HepG2 (cell line): ENCODE results near the gene SAMD10. TPM values are rescaled to one million over a fixed set of nuclear protein-coding genes. Genes with fewer than 3 reads are reported as not detected.

Source experiments
- ETV6 ChIP-seq: sonication (generic); formaldehyde crosslinking; conservative IDR thresholded peaks from 2 replicates; pipeline ENCODE4 v1.4.0; 2020; ENCODE audit warnings: missing genetic modification reagents
- FOXJ3 ChIP-seq: sonication (generic); formaldehyde crosslinking; IDR thresholded peaks from 2 replicates; pipeline ENCODE4 v1.4.0; 2020; ENCODE audit warnings: missing genetic modification reagents, mild to moderate bottlenecking, borderline replicate concordance
- HIVEP1 ChIP-seq: sonication (generic); formaldehyde crosslinking; IDR thresholded peaks from 2 replicates; pipeline ENCODE4 v1.4.0; 2020; ENCODE audit warnings: mild to moderate bottlenecking, missing genetic modification reagents
- ISL2 ChIP-seq: sonication (generic); formaldehyde crosslinking; IDR thresholded peaks from 2 replicates; pipeline ENCODE4 v1.5.0; 2020; ENCODE audit warnings: missing genetic modification reagents
- KDM6A ChIP-seq: IDR thresholded peaks from 2 replicates; pipeline ENCODE4 v1.6.1; 2016; ENCODE audit warnings: low read depth
- NFE2L1 ChIP-seq: sonication (generic); formaldehyde crosslinking; IDR thresholded peaks from 2 replicates; pipeline ENCODE4 v1.4.0; 2020; ENCODE audit warnings: missing genetic modification reagents, mild to moderate bottlenecking, borderline replicate concordance
- PITX1 ChIP-seq: sonication (generic); formaldehyde crosslinking; IDR thresholded peaks from 2 replicates; pipeline ENCODE4 v1.5.1; 2020; ENCODE audit warnings: mild to moderate bottlenecking, missing genetic modification reagents
- RXRA ChIP-seq: sonication (generic); formaldehyde crosslinking; IDR thresholded peaks from 2 replicates; pipeline ENCODE4 v1.5.1; 2020; ENCODE audit warnings: missing genetic modification reagents
- SATB2 ChIP-seq: sonication (generic); formaldehyde crosslinking; IDR thresholded peaks from 2 replicates; pipeline ENCODE4 v1.5.0; 2020; ENCODE audit warnings: missing genetic modification reagents
- SIX1 ChIP-seq: sonication (generic); formaldehyde crosslinking; IDR thresholded peaks from 2 replicates; pipeline ENCODE4 v1.4.0; 2020; ENCODE audit warnings: missing genetic modification reagents, borderline replicate concordance
- SNAI1 ChIP-seq: sonication (generic); formaldehyde crosslinking; IDR thresholded peaks from 2 replicates; pipeline ENCODE4 v1.5.0; 2020; ENCODE audit warnings: mild to moderate bottlenecking, missing genetic modification reagents, borderline replicate concordance
- TRIM24 ChIP-seq: sonication (generic); formaldehyde crosslinking; IDR thresholded peaks from 2 replicates; pipeline ENCODE4 v1.8.0; 2022; ENCODE audit warnings: mild to moderate bottlenecking, missing genetic modification reagents
- ZHX2 ChIP-seq, 2 experiments: sonication (generic) in 1 of 2; formaldehyde crosslinking in 1 of 2; IDR thresholded peaks; 2 replicates each; pipeline versions ENCODE4 v1.6.1 to v1.9.0; 2014 to 2022; ENCODE audit warnings: antibody characterized with exemption in 1 of 2, borderline replicate concordance in 1 of 2, inconsistent platforms in 1 of 2, low read depth in 1 of 2, missing genetic modification reagents in 1 of 2
- ZNF562 ChIP-seq: sonication (generic); formaldehyde crosslinking; IDR thresholded peaks from 2 replicates; pipeline ENCODE4 v1.8.0; 2022; ENCODE audit warnings: missing genetic modification reagents, borderline replicate concordance
- ZNF577 ChIP-seq: sonication (generic); formaldehyde crosslinking; IDR thresholded peaks from 2 replicates; pipeline ENCODE4 v1.4.0; 2020; ENCODE audit warnings: mild to moderate bottlenecking, low read depth, missing genetic modification reagents, borderline replicate concordance
- ZNF615 ChIP-seq: sonication (generic); formaldehyde crosslinking; IDR thresholded peaks from 2 replicates; pipeline ENCODE4 v1.5.0; 2020; ENCODE audit warnings: mild to moderate bottlenecking, missing genetic modification reagents, borderline replicate concordance
- ZNF83 ChIP-seq: sonication (generic); formaldehyde crosslinking; IDR thresholded peaks from 2 replicates; pipeline ENCODE4 v1.4.0; 2020; ENCODE audit warnings: missing genetic modification reagents, mild to moderate bottlenecking, borderline replicate concordance
- polyA plus RNA-seq, 8 experiments: library from polyadenylated mRNA; depleted of rRNA in 3 of 8; stranded (reverse) in 7 of 8; unstranded in 1 of 8; fragments of >200 nt; fragmentation: Illumina TruSeq in 4 of 8; extraction: Trizol in 4 of 8; gene quantifications; 2 replicates each; pipeline versions ENCODE4 v1.2.1 to v1.2.3, GENCODE V29; 2011 to 2016; ENCODE audit warnings: low read depth in 4 of 8, missing spikeins in 1 of 8, mixed read lengths in 1 of 8; ENCODE audit not compliant: insufficient read depth in 1 of 8
- total RNA-seq, 5 experiments: library from RNA; depleted of rRNA; stranded (reverse); fragments of >200 nt; fragmentation: Illumina TruSeq; extraction: Trizol; gene quantifications; 2 replicates each; pipeline ENCODE4 v1.2.3, GENCODE V29; 2016; ENCODE audit warnings: low read depth in 1 of 5
- TF ChIP-seq, protein P1 (sequence below): sonication (generic); formaldehyde crosslinking; IDR thresholded peaks from 2 replicates; pipeline ENCODE4 v1.4.0; 2020; ENCODE audit warnings: missing genetic modification reagents
- TF ChIP-seq, protein P2 (sequence below): sonication (generic); formaldehyde crosslinking; IDR thresholded peaks from 2 replicates; pipeline ENCODE4 v1.8.1; 2023; ENCODE audit warnings: missing genetic modification reagents, mild to moderate bottlenecking, borderline replicate concordance

Gene SAMD10
- total and polyA plus RNA-seq, 2 of the 13 experiments (the other 11 are each of a cell fraction or from before 2014, with no cell fraction given): 6.1 to 11.0 TPM

DNA sequence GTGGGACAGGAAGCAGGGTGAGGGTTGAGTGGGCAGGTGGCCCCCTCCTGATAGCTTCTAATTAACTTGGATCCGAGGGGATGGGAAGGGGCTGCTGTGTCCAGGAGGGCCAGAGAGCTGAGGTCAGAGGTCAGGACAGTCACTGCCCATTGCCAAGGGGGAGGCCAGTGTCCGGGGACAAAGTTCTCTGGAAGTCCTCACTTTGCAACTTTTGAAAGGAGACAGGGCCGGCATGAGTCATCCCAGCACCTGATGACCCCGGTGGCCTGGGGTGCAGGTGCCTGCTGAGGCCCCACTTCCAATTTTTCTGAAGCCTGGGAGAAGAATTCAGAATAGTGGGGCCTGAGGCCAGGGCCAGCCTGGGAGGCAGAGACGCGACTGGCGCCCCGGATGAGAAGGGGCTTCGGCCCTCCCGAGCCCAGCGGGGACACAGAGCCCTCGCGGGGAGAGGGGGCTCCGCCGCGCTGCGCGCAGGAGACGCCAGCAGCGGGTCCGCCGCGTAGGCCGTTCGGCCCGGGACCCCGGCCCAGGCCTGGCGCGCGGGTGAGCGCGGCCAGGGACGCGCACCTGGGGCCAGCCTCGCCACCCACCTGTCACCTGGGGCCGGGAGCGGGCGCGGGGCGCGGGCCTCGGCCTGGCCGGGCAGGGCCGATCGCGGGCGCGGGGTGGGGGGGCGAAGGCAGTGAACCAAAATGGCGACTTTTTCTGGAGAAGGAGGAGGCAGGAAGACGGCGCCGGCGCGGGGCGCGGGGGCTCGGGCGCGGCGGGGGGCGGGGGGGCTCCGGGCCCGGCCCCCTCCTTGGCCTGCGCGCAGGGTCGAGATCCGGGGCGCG, 10.3 kb downstream of the SAMD10 start (continued):
- TF ChIP-seq FOXJ3 (0 out of 2 replicates have a peak, but pooled peaks have one; percentile 42), HIVEP1 (CRISPR knock-in tag) (peak; percentile 92), SATB2 (CRISPR knock-in tag) (no peak; the same call in 1 of the 2 replicates), KDM6A (peak; percentile 70; the same call in 1 of the 2 replicates), ZNF562 (CRISPR knock-in tag) (no peak), RXRA (CRISPR knock-in tag) (peak; percentile 87), SIX1 (no peak), ZNF615 (no peak), ZHX2 (IDR thresholded peaks at IDR 0.05; ENCODE audit: low read depth) (peak; percentile 46; the same call in 1 of the 2 replicates), ZHX2 (CRISPR knock-in tag; IDR thresholded peaks at IDR 0.05; ENCODE audit: borderline replicate concordance) (0 out of 2 replicates have a peak, but pooled peaks have one; percentile 44), ZNF83 (no peak), SNAI1 (CRISPR knock-in tag) (peak; percentile 83; the same call in 1 of the 2 replicates), ETV6 (CRISPR knock-in tag) (0 out of 2 replicates have a peak, but pooled peaks have one; percentile 45), ISL2 (CRISPR knock-in tag) (peak; percentile 40; the same call in 1 of the 2 replicates), ZNF577 (no peak), NFE2L1 (0 out of 2 replicates have a peak, but pooled peaks have one; percentile 84), PITX1 (CRISPR knock-in tag) (peak; percentile 74; the same call in 1 of the 2 replicates), TRIM24 (CRISPR knock-in tag) (no peak)
- TF ChIP-seq, protein P1, sequence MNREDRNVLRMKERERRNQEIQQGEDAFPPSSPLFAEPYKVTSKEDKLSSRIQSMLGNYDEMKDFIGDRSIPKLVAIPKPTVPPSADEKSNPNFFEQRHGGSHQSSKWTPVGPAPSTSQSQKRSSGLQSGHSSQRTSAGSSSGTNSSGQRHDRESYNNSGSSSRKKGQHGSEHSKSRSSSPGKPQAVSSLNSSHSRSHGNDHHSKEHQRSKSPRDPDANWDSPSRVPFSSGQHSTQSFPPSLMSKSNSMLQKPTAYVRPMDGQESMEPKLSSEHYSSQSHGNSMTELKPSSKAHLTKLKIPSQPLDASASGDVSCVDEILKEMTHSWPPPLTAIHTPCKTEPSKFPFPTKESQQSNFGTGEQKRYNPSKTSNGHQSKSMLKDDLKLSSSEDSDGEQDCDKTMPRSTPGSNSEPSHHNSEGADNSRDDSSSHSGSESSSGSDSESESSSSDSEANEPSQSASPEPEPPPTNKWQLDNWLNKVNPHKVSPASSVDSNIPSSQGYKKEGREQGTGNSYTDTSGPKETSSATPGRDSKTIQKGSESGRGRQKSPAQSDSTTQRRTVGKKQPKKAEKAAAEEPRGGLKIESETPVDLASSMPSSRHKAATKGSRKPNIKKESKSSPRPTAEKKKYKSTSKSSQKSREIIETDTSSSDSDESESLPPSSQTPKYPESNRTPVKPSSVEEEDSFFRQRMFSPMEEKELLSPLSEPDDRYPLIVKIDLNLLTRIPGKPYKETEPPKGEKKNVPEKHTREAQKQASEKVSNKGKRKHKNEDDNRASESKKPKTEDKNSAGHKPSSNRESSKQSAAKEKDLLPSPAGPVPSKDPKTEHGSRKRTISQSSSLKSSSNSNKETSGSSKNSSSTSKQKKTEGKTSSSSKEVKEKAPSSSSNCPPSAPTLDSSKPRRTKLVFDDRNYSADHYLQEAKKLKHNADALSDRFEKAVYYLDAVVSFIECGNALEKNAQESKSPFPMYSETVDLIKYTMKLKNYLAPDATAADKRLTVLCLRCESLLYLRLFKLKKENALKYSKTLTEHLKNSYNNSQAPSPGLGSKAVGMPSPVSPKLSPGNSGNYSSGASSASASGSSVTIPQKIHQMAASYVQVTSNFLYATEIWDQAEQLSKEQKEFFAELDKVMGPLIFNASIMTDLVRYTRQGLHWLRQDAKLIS: no peak
- TF ChIP-seq, protein P2, sequence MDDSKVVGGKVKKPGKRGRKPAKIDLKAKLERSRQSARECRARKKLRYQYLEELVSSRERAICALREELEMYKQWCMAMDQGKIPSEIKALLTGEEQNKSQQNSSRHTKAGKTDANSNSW (CRISPR knock-in tag): no peak
